IMR-90 (cell line): ENCODE measurements around the gene H1-8. TPM values are rescaled to one million over a fixed set of nuclear protein-coding genes. Genes with fewer than 3 reads are reported as not detected.

Source experiments
- ATAC-seq: fragments of 200-7000 bp; cut with Tn5 transposase; 2 replicates; pipeline ENCODE4 v1.9.1; 2020; ENCODE audit warnings: low read depth, mild to moderate bottlenecking, moderate library complexity
- BruUV-seq: library from RNA; stranded (reverse); fragments of 400-500 nt; replicated peaks from 2 replicates; lab custom pipeline; 2021; lab: Mats Ljungman, UMichigan
- CTCF ChIA-PET: fragments of 300-600 bp; formaldehyde crosslinking; extraction: SDS; loops from one replicate; lab custom pipeline; 2021; ENCODE audit warnings: antibody characterized with exemption; lab: Yijun Ruan, JAX
- POLR2A ChIA-PET: fragments of 300-600 bp; sonication (Branson Sonifier 250); formaldehyde crosslinking; loops from one replicate; lab custom pipeline; 2022; ENCODE audit warnings: antibody characterized with exemption; ENCODE audit not compliant: unreplicated experiment; lab: Charles Lee
- DNase-seq: peaks from one replicate; pipeline ENCODE4 v3.0.0; 2013
- H2AFZ ChIP-seq: replicated peaks from 2 replicates; pipeline ENCODE3; 2013; ENCODE audit warnings: low read length, mild to moderate bottlenecking; ENCODE audit not compliant: poor library complexity
- H2AK5ac ChIP-seq: 2 replicates; pipeline ENCODE4 v1.6.1; 2013; ENCODE audit warnings: low read depth, low read length, inconsistent platforms
- H2AK9ac ChIP-seq: replicated peaks from 2 replicates; pipeline ENCODE3; 2013; ENCODE audit warnings: mild to moderate bottlenecking, low read depth, low read length, moderate library complexity; ENCODE audit not compliant: poor library complexity
- H2BK120ac ChIP-seq: 2 replicates; pipeline ENCODE4 v1.6.1; 2013; ENCODE audit warnings: low read depth, low read length, inconsistent platforms
- H2BK15ac ChIP-seq: 3 replicates; pipeline ENCODE4 v1.6.1; 2013; ENCODE audit warnings: low read depth, low read length, inconsistent platforms
- H2BK20ac ChIP-seq: 2 replicates; pipeline ENCODE4 v1.6.1; 2013; ENCODE audit warnings: low read depth, mild to moderate bottlenecking, inconsistent platforms, low read length, moderate library complexity
- H2BK5ac ChIP-seq: 2 replicates; pipeline ENCODE4 v1.6.1; 2013; ENCODE audit warnings: mild to moderate bottlenecking, low read depth, low read length, inconsistent platforms; ENCODE audit not compliant: poor library complexity, severe bottlenecking
- H3K14ac ChIP-seq: replicated peaks from 2 replicates; pipeline ENCODE4 v1.6.1; 2013; ENCODE audit warnings: low read depth, low read length, inconsistent platforms
- H3K18ac ChIP-seq: 2 replicates; pipeline ENCODE4 v1.6.1; 2013; ENCODE audit warnings: low read depth, low read length, control low read depth
- H3K23ac ChIP-seq: 2 replicates; pipeline ENCODE4 v1.6.1; 2013; ENCODE audit warnings: low read depth, low read length, inconsistent platforms
- H3K27ac ChIP-seq: 2 replicates; pipeline ENCODE4 v1.5.1; 2013; ENCODE audit warnings: mild to moderate bottlenecking, control low read depth, low read length; ENCODE audit not compliant: insufficient read depth
- H3K27me3 ChIP-seq: 2 replicates; pipeline ENCODE4 v1.6.1; 2013; ENCODE audit warnings: low read length; ENCODE audit not compliant: control insufficient read depth, insufficient read depth
- H3K36me3 ChIP-seq: 2 replicates; pipeline ENCODE4 v1.6.1; 2013; ENCODE audit warnings: low read length, mixed read lengths; ENCODE audit not compliant: control insufficient read depth, insufficient read depth
- H3K4ac ChIP-seq: 2 replicates; pipeline ENCODE4 v1.6.1; 2013; ENCODE audit warnings: low read depth, low read length, inconsistent platforms
- H3K4me1 ChIP-seq: 2 replicates; pipeline ENCODE4 v1.6.1; 2013; ENCODE audit warnings: low read length, mixed read lengths; ENCODE audit not compliant: control insufficient read depth, insufficient read depth
- H3K4me2 ChIP-seq: 2 replicates; pipeline ENCODE4 v1.6.1; 2013; ENCODE audit warnings: low read depth, mild to moderate bottlenecking, control low read depth, low read length, moderate library complexity
- H3K4me3 ChIP-seq: 2 replicates; pipeline ENCODE4 v1.5.1; 2013; ENCODE audit warnings: low read depth, mild to moderate bottlenecking, control low read depth, low read length, moderate library complexity; ENCODE audit not compliant: insufficient read depth
- H3K56ac ChIP-seq: 2 replicates; pipeline ENCODE4 v1.6.1; 2013; ENCODE audit warnings: low read length, inconsistent platforms; ENCODE audit not compliant: insufficient read depth; ENCODE audit errors: extremely low read depth
- H3K79me1 ChIP-seq, 2 experiments: 2 replicates each; pipeline ENCODE4 v1.6.1; 2013; ENCODE audit warnings: low read length in 2 of 2, inconsistent platforms in 1 of 2, low read depth in 1 of 2
- H3K9ac ChIP-seq: 2 replicates; pipeline ENCODE4 v1.6.1; 2013; ENCODE audit warnings: low read depth, low read length, control low read depth
- H3K9me1 ChIP-seq: 2 replicates; pipeline ENCODE4 v1.6.1; 2013; ENCODE audit warnings: low read length, inconsistent platforms; ENCODE audit not compliant: insufficient read depth
- H3K9me3 ChIP-seq: 2 replicates; pipeline ENCODE4 v1.6.1; 2013; ENCODE audit warnings: low read length; ENCODE audit not compliant: control insufficient read depth, insufficient read depth
- H4K20me1 ChIP-seq: 2 replicates; pipeline ENCODE4 v1.6.1; 2013; ENCODE audit warnings: low read length, inconsistent platforms; ENCODE audit not compliant: insufficient read depth
- H4K5ac ChIP-seq: 2 replicates; pipeline ENCODE4 v1.6.1; 2013; ENCODE audit warnings: mild to moderate bottlenecking, low read depth, low read length, control low read depth
- H4K8ac ChIP-seq, 2 experiments: 2 replicates each; pipeline ENCODE4 v1.6.1; 2013; ENCODE audit warnings: low read depth in 2 of 2, low read length in 2 of 2, control low read depth in 1 of 2, inconsistent platforms in 1 of 2
- H4K91ac ChIP-seq: 2 replicates; pipeline ENCODE4 v1.6.1; 2013; ENCODE audit warnings: low read depth, low read length, inconsistent platforms; ENCODE audit not compliant: insufficient read depth
- BHLHE40 ChIP-seq: fragments of 150-350 bp; IDR thresholded peaks from 2 replicates; pipeline ENCODE4 v1.6.1; 2016; ENCODE audit warnings: mild to moderate bottlenecking, low read depth, low read length
- CEBPB ChIP-seq: IDR thresholded peaks from 2 replicates; pipeline ENCODE4 v1.6.1; 2012; ENCODE audit warnings: low read depth, low read length, improper control_type of control experiment
- CHD1 ChIP-seq: IDR thresholded peaks from 2 replicates; pipeline ENCODE4 v1.6.1; 2012; ENCODE audit warnings: low read depth, low read length, improper control_type of control experiment
- FOS ChIP-seq: fragments of 150-350 bp; IDR thresholded peaks from 2 replicates; pipeline ENCODE4 v1.6.1; 2016; ENCODE audit warnings: low read depth, low read length
- MAFK ChIP-seq: IDR thresholded peaks from 2 replicates; pipeline ENCODE4 v1.6.1; 2012; ENCODE audit warnings: low read depth, low read length, improper control_type of control experiment
- MAZ ChIP-seq: IDR thresholded peaks from 2 replicates; pipeline ENCODE4 v1.6.1; 2012; ENCODE audit warnings: low read depth, mild to moderate bottlenecking, low read length, improper control_type of control experiment, moderate library complexity, borderline replicate concordance
- MXI1 ChIP-seq: IDR thresholded peaks from 2 replicates; pipeline ENCODE4 v1.6.1; 2012; ENCODE audit warnings: low read depth, mild to moderate bottlenecking, low read length, moderate library complexity, borderline replicate concordance
- NFE2L2 ChIP-seq: fragments of 150-350 bp; IDR thresholded peaks from 2 replicates; pipeline ENCODE4 v1.6.1; 2016; ENCODE audit warnings: low read depth, mild to moderate bottlenecking, low read length
- POLR2A ChIP-seq: IDR thresholded peaks from 2 replicates; pipeline ENCODE4 v1.6.1; 2012; ENCODE audit warnings: mild to moderate bottlenecking, low read depth, low read length
- RAD21 ChIP-seq: IDR thresholded peaks from 2 replicates; pipeline ENCODE4 v1.6.1; 2012; ENCODE audit warnings: low read length, improper control_type of control experiment
- RCOR1 ChIP-seq: IDR thresholded peaks from 2 replicates; pipeline ENCODE4 v1.6.1; 2012; ENCODE audit warnings: mild to moderate bottlenecking, low read length, improper control_type of control experiment; ENCODE audit not compliant: insufficient replicate concordance
- RFX5 ChIP-seq: IDR thresholded peaks from 2 replicates; pipeline ENCODE4 v1.8.0; 2012; ENCODE audit warnings: low read depth, mild to moderate bottlenecking, low read length, moderate library complexity
- SMC3 ChIP-seq: fragments of 150-350 bp; IDR thresholded peaks from 2 replicates; pipeline ENCODE4 v1.6.1; 2016; ENCODE audit warnings: low read depth, mild to moderate bottlenecking, antibody characterized with exemption, low read length, moderate library complexity
- WGBS, 2 experiments: methylation state at CpG; one replicate each; pipeline versions ENCODE4 v1.1.5 to v1.1.7; 2013; ENCODE audit warnings: missing lambda C conversion rate in 2 of 2; ENCODE audit not compliant: insufficient read length in 1 of 2; ENCODE audit errors: extremely low coverage in 2 of 2; 5-methylcytosine and 5-hydroxymethylcytosine counted together
- dilution Hi-C: fragments of 300-500 bp; cut with HindIII; formaldehyde crosslinking; loops from one replicate; pipeline ENCODE4 v1.14.3; 2018; ENCODE audit warnings: low sequenced_read_pairs; ENCODE audit not compliant: unreplicated experiment
- in situ Hi-C: fragments of 300-500 bp; cut with MboI; formaldehyde crosslinking; loops from 3 replicates; pipeline ENCODE4 v1.14.3; 2019; ENCODE audit warnings: low sequenced_read_pairs, inconsistent platforms, mixed read lengths
- intact Hi-C: fragments of 100-400 bp; cut with micrococcal nuclease; formaldehyde crosslinking; loops from 2 replicates; pipeline ENCODE4 v1.10.0; 2022
- polyA plus RNA-seq, 3 experiments: library from polyadenylated mRNA; depleted of rRNA; stranded (reverse); fragments of >200 nt; gene quantifications; 2 replicates each; pipeline ENCODE4 v1.2.3, GENCODE V29; 2012; ENCODE audit warnings: low replicate concordance in 1 of 3
- total RNA-seq: library from RNA; depleted of rRNA; stranded (reverse); fragments of >200 nt; gene quantifications from 2 replicates; pipeline ENCODE4 v1.2.3, GENCODE V29; 2012
- TF ChIP-seq, protein P1 (sequence below): conservative IDR thresholded peaks from 2 replicates; pipeline ENCODE4 v1.5.1; 2012; ENCODE audit warnings: mild to moderate bottlenecking, low read depth, low read length, improper control_type of control experiment
- TF ChIP-seq, protein P2 (sequence below): fragments of 150-350 bp; IDR thresholded peaks from 2 replicates; pipeline ENCODE4 v1.6.1; 2016; ENCODE audit warnings: low read depth, mild to moderate bottlenecking, low read length, moderate library complexity, borderline replicate concordance
- TF ChIP-seq, protein P3 (sequence below): fragments of 150-350 bp; IDR thresholded peaks from 2 replicates; pipeline ENCODE4 v1.6.1; 2017; ENCODE audit warnings: mild to moderate bottlenecking, antibody characterized with exemption, low read length, low read depth

Gene H1-8
- total and polyA plus RNA-seq, 2 of the 4 experiments (the other 2 are of a cell fraction), result not detected

DNA sequence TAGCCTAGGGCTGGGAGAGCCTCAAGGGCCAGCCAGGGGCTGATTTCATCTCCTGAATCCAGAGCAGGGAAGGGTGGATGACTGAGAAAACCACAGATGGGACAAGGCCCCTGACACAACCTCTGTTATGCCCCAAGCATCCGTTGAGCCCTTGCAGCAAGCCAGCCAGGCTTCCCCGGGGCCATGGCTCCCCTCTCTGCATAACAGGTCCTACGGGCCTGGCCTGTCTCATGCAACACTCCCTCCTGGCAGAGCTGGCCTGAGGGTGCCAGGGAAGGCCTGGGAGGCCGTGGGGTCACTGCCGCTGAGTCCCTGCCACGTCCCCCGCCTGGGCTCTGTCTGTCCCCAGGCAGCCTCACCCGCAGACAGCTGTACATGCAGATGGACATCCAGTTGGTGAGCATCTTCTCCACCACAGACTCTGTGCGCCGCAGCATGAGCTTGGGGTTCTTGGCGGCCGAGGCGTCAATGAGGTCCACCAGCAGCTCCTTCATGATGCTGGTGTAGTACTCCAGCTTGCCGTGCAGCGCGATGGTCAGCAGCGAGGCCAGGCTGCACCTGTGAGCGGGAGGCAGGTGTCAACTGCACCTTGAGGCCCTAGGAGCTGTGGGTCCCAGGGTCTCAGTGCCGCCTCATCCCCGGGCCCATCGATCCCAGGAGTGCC is 22.1 kb downstream of the H1-8 start:
- no peak overlapping the region for H3K4me2 ChIP-seq
- H3K79me1 ChIP-seq, result peaks cover 1 to 9% of the 10 kb centered on the region in 2 experiments; a peak in 3 of 4 replicates
- H3K9ac ChIP-seq, result no peak overlapping the region
- no peak for ATAC-seq
- no peak overlapping the region for H3K4ac ChIP-seq
- BruUV-seq, result no TSS peak
- no peak for TF ChIP-seq CEBPB
- TF ChIP-seq SMC3, result no peak
- no peak for TF ChIP-seq MAFK
- no peak for TF ChIP-seq NFE2L2
- TF ChIP-seq, protein P1, sequence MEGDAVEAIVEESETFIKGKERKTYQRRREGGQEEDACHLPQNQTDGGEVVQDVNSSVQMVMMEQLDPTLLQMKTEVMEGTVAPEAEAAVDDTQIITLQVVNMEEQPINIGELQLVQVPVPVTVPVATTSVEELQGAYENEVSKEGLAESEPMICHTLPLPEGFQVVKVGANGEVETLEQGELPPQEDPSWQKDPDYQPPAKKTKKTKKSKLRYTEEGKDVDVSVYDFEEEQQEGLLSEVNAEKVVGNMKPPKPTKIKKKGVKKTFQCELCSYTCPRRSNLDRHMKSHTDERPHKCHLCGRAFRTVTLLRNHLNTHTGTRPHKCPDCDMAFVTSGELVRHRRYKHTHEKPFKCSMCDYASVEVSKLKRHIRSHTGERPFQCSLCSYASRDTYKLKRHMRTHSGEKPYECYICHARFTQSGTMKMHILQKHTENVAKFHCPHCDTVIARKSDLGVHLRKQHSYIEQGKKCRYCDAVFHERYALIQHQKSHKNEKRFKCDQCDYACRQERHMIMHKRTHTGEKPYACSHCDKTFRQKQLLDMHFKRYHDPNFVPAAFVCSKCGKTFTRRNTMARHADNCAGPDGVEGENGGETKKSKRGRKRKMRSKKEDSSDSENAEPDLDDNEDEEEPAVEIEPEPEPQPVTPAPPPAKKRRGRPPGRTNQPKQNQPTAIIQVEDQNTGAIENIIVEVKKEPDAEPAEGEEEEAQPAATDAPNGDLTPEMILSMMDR, result no peak
- TF ChIP-seq RFX5, result no peak
- TF ChIP-seq, protein P2, sequence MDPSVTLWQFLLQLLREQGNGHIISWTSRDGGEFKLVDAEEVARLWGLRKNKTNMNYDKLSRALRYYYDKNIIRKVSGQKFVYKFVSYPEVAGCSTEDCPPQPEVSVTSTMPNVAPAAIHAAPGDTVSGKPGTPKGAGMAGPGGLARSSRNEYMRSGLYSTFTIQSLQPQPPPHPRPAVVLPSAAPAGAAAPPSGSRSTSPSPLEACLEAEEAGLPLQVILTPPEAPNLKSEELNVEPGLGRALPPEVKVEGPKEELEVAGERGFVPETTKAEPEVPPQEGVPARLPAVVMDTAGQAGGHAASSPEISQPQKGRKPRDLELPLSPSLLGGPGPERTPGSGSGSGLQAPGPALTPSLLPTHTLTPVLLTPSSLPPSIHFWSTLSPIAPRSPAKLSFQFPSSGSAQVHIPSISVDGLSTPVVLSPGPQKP, result no peak
- no peak for TF ChIP-seq BHLHE40
- TF ChIP-seq, protein P3, sequence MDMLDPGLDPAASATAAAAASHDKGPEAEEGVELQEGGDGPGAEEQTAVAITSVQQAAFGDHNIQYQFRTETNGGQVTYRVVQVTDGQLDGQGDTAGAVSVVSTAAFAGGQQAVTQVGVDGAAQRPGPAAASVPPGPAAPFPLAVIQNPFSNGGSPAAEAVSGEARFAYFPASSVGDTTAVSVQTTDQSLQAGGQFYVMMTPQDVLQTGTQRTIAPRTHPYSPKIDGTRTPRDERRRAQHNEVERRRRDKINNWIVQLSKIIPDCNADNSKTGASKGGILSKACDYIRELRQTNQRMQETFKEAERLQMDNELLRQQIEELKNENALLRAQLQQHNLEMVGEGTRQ, result no peak
- TF ChIP-seq RAD21, result no peak
- no peak for TF ChIP-seq FOS
- TF ChIP-seq CHD1, result no peak
- no peak for TF ChIP-seq POLR2A
- TF ChIP-seq MXI1, result no peak
- TF ChIP-seq MAZ, result no peak
- TF ChIP-seq RCOR1, result no peak
- H3K14ac ChIP-seq, result no peak overlapping the region
- H2AK5ac ChIP-seq, result no peak overlapping the region
- no peak overlapping the region for H4K5ac ChIP-seq
- no peak overlapping the region for H4K8ac ChIP-seq
- no peak overlapping the region for H2BK5ac ChIP-seq
- peaks cover 16% of the 10 kb centered on the region for H3K4me1 ChIP-seq
- dilution Hi-C loops, result no loop called here
- no peak overlapping the region for H2AK9ac ChIP-seq
- in situ Hi-C loops, result no loop called here
- WGBS, 2 experiments, result 94% methylated on average over 11 of the region's 21 CpGs; no CpG with 5 or more reads in 1 of the 2 experiments
- no peaks in the 10 kb centered on the region for H4K20me1 ChIP-seq
- peaks cover 40% of the 10 kb centered on the region for H3K36me3 ChIP-seq
- H2AFZ ChIP-seq, result no peak overlapping the region
- H3K23ac ChIP-seq, result no peak overlapping the region
- no peak overlapping the region for H3K56ac ChIP-seq
- intact Hi-C loops, result loop anchor here (5.0 kb wide), 1 partner anchor 123 kb away; the partner anchor contains the start of gene IFT122
- H4K91ac ChIP-seq, result no peak overlapping the region
- H3K4me3 ChIP-seq, result no peak overlapping the region
- no peak overlapping the region for H3K27ac ChIP-seq
- no peak overlapping the region for H2BK15ac ChIP-seq
- H3K18ac ChIP-seq, result no peak overlapping the region
- CTCF ChIA-PET, result no interaction called here
- peaks cover 9% of the 10 kb centered on the region for H3K9me1 ChIP-seq
- POLR2A ChIA-PET, result no interaction called here
- H3K27me3 ChIP-seq, result no peaks in the 10 kb centered on the region
- no peak overlapping the region for H2BK20ac ChIP-seq
- no peak for DNase-seq
- H2BK120ac ChIP-seq, result no peak overlapping the region
- no peaks in the 10 kb centered on the region for H3K9me3 ChIP-seq
